ENCODE results near the gene ZNF444. TPM values are rescaled to one million over a fixed set of nuclear protein-coding genes. Genes with fewer than 3 reads are reported as not detected.

ZNF444 gene
- total and polyA plus RNA-seq, 2 of the 8 experiments (the other 6 are each of a cell fraction or from before 2014, with no cell fraction given) = 49.5 to 54.5 TPM

DNA sequence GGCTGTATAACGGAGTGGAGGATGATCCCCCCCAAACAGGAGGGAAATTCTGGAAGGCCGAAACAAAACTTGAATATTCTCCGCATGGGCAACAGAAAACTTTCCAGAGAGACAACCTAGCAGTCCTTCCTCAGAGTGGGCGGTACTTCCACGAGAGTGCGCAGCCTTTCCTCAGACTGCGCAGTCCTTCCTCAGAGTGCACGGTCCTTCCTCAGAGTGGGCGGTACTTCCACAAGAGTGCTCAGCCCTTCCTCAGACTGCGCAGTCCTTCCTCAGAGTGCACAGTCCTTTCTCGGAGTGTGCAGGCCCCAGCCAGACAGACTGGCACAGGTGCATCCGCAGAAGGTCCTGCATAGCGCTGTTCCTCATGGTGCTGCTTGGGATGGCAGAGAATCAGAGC is 22.0 kb downstream of the ZNF444 start (continued):
- TF ChIP-seq, protein P1, sequence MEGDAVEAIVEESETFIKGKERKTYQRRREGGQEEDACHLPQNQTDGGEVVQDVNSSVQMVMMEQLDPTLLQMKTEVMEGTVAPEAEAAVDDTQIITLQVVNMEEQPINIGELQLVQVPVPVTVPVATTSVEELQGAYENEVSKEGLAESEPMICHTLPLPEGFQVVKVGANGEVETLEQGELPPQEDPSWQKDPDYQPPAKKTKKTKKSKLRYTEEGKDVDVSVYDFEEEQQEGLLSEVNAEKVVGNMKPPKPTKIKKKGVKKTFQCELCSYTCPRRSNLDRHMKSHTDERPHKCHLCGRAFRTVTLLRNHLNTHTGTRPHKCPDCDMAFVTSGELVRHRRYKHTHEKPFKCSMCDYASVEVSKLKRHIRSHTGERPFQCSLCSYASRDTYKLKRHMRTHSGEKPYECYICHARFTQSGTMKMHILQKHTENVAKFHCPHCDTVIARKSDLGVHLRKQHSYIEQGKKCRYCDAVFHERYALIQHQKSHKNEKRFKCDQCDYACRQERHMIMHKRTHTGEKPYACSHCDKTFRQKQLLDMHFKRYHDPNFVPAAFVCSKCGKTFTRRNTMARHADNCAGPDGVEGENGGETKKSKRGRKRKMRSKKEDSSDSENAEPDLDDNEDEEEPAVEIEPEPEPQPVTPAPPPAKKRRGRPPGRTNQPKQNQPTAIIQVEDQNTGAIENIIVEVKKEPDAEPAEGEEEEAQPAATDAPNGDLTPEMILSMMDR (IDR thresholded peaks at IDR 0.05; ENCODE audit: control extremely low read depth in 1 of 3, insufficient read depth in 1 of 3, low read depth in 1 of 3, low read length in 3 of 3) = no peak
- TF ChIP-seq EZH2 (IDR thresholded peaks at IDR 0.05; ENCODE audit: low read depth, low read length, severe bottlenecking) = no peak
- no peak for TF ChIP-seq USF2 (IDR thresholded peaks at IDR 0.05; ENCODE audit: low read length)
- no peak for TF ChIP-seq EP300 (IDR thresholded peaks at IDR 0.05; ENCODE audit: borderline replicate concordance in 1 of 2, low read depth in 2 of 2, low read length in 2 of 2)

All from H1 (cell line).